OCI-LY7 (cell line): ENCODE data around the gene RARS2. TPM values are rescaled to one million over a fixed set of nuclear protein-coding genes. Genes with fewer than 3 reads are reported as not detected.

Experiments
- BruUV-seq: library from RNA; stranded (reverse); fragments of 400-500 nt; replicated peaks from 2 replicates; lab custom pipeline; 2021; lab: Mats Ljungman, UMichigan
- CTCF ChIA-PET: fragments of 300-600 bp; sonication (Branson Sonifier 250); formaldehyde crosslinking; loops from one replicate; lab custom pipeline; 2022; ENCODE audit warnings: antibody characterized with exemption; ENCODE audit not compliant: unreplicated experiment; lab: Charles Lee
- POLR2A ChIA-PET: fragments of 300-600 bp; sonication (Branson Sonifier 250); formaldehyde crosslinking; loops from one replicate; lab custom pipeline; 2022; ENCODE audit warnings: antibody characterized with exemption; lab: Charles Lee
- DNase-seq: peaks from one replicate; pipeline ENCODE4 v3.0.0-alpha.2; 2015; ENCODE audit warnings: low spot score
- H2AFZ ChIP-seq: fragments of 200-600 bp; sonication (generic), shearing (Covaris generic); 2 replicates; pipeline ENCODE4 v1.6.1; 2014; ENCODE audit warnings: mild to moderate bottlenecking, antibody characterized with exemption, low read length, moderate library complexity
- H3K27ac ChIP-seq: fragments of 200-600 bp; sonication (generic); 2 replicates; pipeline ENCODE4 v1.5.1; 2014; ENCODE audit warnings: mixed run types, low read depth, mild to moderate bottlenecking, moderate library complexity, low read length, inconsistent platforms; ENCODE audit not compliant: poor library complexity, severe bottlenecking
- H3K36me3 ChIP-seq: fragments of 200-600 bp; sonication (generic); 2 replicates; pipeline ENCODE4 v1.6.1; 2014; ENCODE audit warnings: mild to moderate bottlenecking, antibody characterized with exemption, low read length, moderate library complexity, mixed read lengths; ENCODE audit not compliant: insufficient read depth
- H3K4me1 ChIP-seq: fragments of 200-600 bp; sonication (generic); 2 replicates; pipeline ENCODE4 v1.5.1; 2014; ENCODE audit warnings: mild to moderate bottlenecking, low read length; ENCODE audit not compliant: insufficient read depth, poor library complexity, severe bottlenecking
- H3K4me2 ChIP-seq: fragments of 200-600 bp; sonication (generic); 2 replicates; pipeline ENCODE4 v1.6.1; 2014; ENCODE audit warnings: mild to moderate bottlenecking, low read length
- H3K4me3 ChIP-seq: fragments of 200-600 bp; sonication (generic); 2 replicates; pipeline ENCODE4 v1.5.1; 2014; ENCODE audit warnings: mild to moderate bottlenecking, low read depth, low read length; ENCODE audit not compliant: poor library complexity, severe bottlenecking
- H3K79me2 ChIP-seq: fragments of 200-600 bp; sonication (generic); 2 replicates; pipeline ENCODE4 v1.6.1; 2016; ENCODE audit warnings: low read depth, mild to moderate bottlenecking, low read length, moderate library complexity, mixed read lengths; ENCODE audit not compliant: insufficient read depth
- H3K9me2 ChIP-seq: fragments of 200-600 bp; sonication (generic); 2 replicates; pipeline ENCODE4 v1.6.1; 2016; ENCODE audit warnings: mild to moderate bottlenecking, low read length, mixed read lengths; ENCODE audit not compliant: insufficient read depth
- H3K9me3 ChIP-seq: fragments of 200-600 bp; sonication (generic); 2 replicates; pipeline ENCODE4 v1.6.1; 2014; ENCODE audit warnings: mild to moderate bottlenecking, mixed run types, low read length, mixed read lengths
- H4K20me1 ChIP-seq: fragments of 200-600 bp; sonication (generic); 2 replicates; pipeline ENCODE4 v1.6.1; 2014; ENCODE audit warnings: mild to moderate bottlenecking, antibody characterized with exemption, low read length, moderate library complexity, mixed read lengths; ENCODE audit not compliant: insufficient read depth
- CTCF ChIP-seq: fragments of 200-600 bp; sonication (generic); conservative IDR thresholded peaks from 2 replicates; pipeline ENCODE4 v1.5.1; 2014; ENCODE audit warnings: mild to moderate bottlenecking, antibody characterized with exemption, low read length, moderate library complexity, mixed read lengths
- EZH2phosphoT487 ChIP-seq: fragments of 200-600 bp; sonication (generic); IDR thresholded peaks from 2 replicates; pipeline ENCODE4 v1.6.1; 2018; ENCODE audit warnings: low read depth, borderline replicate concordance, mild to moderate bottlenecking, mixed run types, antibody characterized with exemption, low read length, moderate library complexity, mixed read lengths
- intact Hi-C: fragments of 100-400 bp; cut with micrococcal nuclease; formaldehyde crosslinking; loops from one replicate; pipeline ENCODE4 v1.10.0; 2022; ENCODE audit not compliant: unreplicated experiment
- total RNA-seq, 2 experiments: library from RNA; depleted of rRNA in 1 of 2; stranded (reverse); fragments of >200 nt in 1 of 2; shearing (Covaris generic) in 1 of 2; gene quantifications; 2 replicates each; pipeline ENCODE4 v1.2.3, GENCODE V29; 2014 to 2022

RARS2 gene
- total RNA-seq, 2 experiments from 2014 or later = 21.4 to 36.0 TPM

DNA sequence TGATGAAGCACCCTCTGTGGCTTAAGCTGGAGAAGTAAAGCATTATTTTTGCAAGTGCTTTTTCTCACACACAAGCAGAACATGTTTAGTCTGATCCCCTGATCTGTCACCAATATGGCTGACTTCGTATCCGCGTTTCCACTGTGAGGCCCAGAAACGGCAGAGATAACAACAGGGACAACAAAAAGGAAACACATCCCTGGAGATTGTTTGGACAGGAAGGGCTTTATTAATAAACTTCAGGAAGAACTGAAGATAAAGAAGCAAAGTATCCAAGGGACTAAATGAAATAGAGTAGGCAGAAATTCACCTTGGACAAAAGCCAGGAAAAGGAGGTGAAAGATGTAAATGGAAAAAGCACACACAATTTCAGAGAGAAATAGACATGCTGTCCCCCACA, 49.2 kb downstream of the RARS2 start:
- Histone ChIP-seq H3K9me2 (no peaks in the 10 kb centered on the region), H3K36me3 (peaks cover 72% of the 10 kb centered on the region), H3K4me2 (no peak overlapping the region), H2AFZ (no peak overlapping the region), H4K20me1 (no peaks in the 10 kb centered on the region), H3K27ac (no peak overlapping the region), H3K4me1 (no peaks in the 10 kb centered on the region), H3K9me3 (peaks cover 20% of the 10 kb centered on the region), H3K4me3 (no peak overlapping the region), H3K79me2 (no peaks in the 10 kb centered on the region)
- BruUV-seq = no TSS peak
- intact Hi-C loops = no loop called here
- DNase-seq = no peak
- TF ChIP-seq CTCF (no peak), EZH2phosphoT487 (no peak)
- ChIA-PET POLR2A (no interaction called here), CTCF (no interaction called here)

DNA sequence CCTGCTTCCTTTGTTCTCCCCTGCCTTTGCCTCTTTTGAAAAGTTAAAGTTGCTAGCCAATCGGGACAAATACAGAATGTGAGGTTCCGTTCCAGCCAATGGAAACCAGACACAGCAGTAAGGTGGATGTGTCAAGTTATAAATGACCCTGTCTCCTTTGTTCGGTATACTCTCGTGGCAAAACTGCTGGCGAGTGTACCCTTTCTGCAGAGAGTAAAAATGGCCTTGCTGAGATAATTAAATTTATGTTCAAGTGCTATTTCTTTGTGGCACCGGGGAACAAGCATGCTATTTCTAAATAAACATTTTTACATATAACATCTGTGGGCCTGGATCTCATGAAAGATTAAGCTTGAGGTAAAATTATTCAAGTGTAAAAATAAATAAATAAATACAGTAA, 50.2 kb downstream of the RARS2 start:
- Histone ChIP-seq H3K79me2 (no peaks in the 10 kb centered on the region), H3K36me3 (peaks cover 64% of the 10 kb centered on the region), H3K4me1 (no peaks in the 10 kb centered on the region), H2AFZ (no peak overlapping the region), H4K20me1 (no peaks in the 10 kb centered on the region), H3K9me2 (no peaks in the 10 kb centered on the region), H3K27ac (no peak overlapping the region), H3K4me3 (no peak overlapping the region), H3K9me3 (peaks cover 20% of the 10 kb centered on the region), H3K4me2 (no peak overlapping the region)
- ChIA-PET CTCF (no interaction called here), POLR2A (no interaction called here)
- DNase-seq = no peak
- intact Hi-C loops = no loop called here
- TF ChIP-seq EZH2phosphoT487 = no peak
- no peak for TF ChIP-seq CTCF
- BruUV-seq = no TSS peak

DNA sequence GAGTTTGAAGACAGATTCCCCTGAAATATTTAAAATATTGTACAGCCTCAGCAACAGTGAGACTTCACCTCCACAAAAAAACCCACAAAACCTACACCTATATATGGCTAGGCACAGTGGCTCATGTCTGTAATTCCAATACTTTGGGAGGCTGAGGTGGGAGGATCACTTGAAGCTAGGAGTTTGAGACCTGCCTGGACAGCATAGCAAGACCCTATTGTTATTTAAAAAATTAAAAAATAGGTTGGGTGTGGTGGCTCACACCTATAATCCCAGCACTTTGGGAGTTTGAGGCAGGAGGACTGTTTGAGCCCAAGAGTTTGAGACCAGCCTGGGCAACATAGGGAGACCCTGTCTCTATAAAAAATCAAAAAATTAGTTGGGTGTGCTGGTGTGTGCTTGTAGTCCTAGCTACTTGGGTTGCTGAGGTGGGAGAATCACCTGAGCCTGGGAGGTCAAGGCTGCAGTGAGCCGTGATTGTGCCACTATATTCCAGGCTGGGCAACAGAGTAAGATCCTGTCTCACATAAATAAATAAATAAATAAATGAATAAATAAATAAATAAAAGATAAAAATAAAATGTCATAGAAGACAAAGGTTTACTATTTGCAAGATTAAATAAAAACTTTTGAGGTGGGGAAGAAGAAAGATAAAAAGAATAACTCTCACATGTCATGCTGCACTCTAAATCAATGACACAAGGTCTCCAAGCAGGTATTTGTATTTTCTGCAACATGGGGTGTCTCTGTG, 51.1 kb downstream of the RARS2 start:
- Histone ChIP-seq H2AFZ (no peak overlapping the region), H3K4me1 (no peaks in the 10 kb centered on the region), H3K9me3 (peaks cover 20% of the 10 kb centered on the region), H3K4me2 (no peak overlapping the region), H3K36me3 (peaks cover 61% of the 10 kb centered on the region), H3K79me2 (no peaks in the 10 kb centered on the region), H4K20me1 (no peaks in the 10 kb centered on the region), H3K27ac (no peak overlapping the region), H3K9me2 (no peaks in the 10 kb centered on the region), H3K4me3 (no peak overlapping the region)
- DNase-seq = no peak
- no TSS peak for BruUV-seq
- CTCF ChIA-PET = no interaction called here
- TF ChIP-seq EZH2phosphoT487 (no peak), CTCF (no peak)
- intact Hi-C loops = no loop called here
- POLR2A ChIA-PET = no interaction called here
